ENCODE measurements around the gene LPIN2. TPM values are rescaled to one million over a fixed set of nuclear protein-coding genes. Genes with fewer than 3 reads are reported as not detected.

The LPIN2 gene
- total RNA-seq (1 to 10 TPM; 4.4 to 5.2 (median 4.9) TPM), polyA plus RNA-seq (1 to 10 TPM; 1.5 to 3.9 (median 3.6) TPM)
- long read RNA-seq, donor 1, partial matches to known transcripts = 1 of 3 reads
- long read RNA-seq, donor 1, other reads (novel, unspliced or antisense) = 2 of 3 reads
- long read RNA-seq, donor 2, partial matches to known transcripts = 3 of 4 reads
- long read RNA-seq, donor 2, other reads (novel, unspliced or antisense) = 1 of 4 reads

- no peaks in the 10 kb centered on the region for H3K36me3 ChIP-seq (ENCODE audit: insufficient read depth in 1 of 2, low read depth in 1 of 2)
- WGBS, 3 donors = 1 to 2% (median 2%) methylated on average over 49 to 76 of the region's 78 CpGs
- peak; percentile 92 to 95 (median 94) for ATAC-seq
- H3K9me3 ChIP-seq = no peaks in the 10 kb centered on the region
- intact Hi-C loops (cut with DNase I) = no loop called here
- H3K4me3 ChIP-seq = peak within 1 kb of the TSS; percentile 92
- H3K27ac ChIP-seq = peak within 1 kb of the TSS; percentile 87
- no peaks in the 10 kb centered on the region for H3K27me3 ChIP-seq (ENCODE audit: insufficient read depth in 3 of 3, low read length in 2 of 3)
- no peaks in the 10 kb centered on the region for H3K4me1 ChIP-seq
- TF ChIP-seq, protein P1, sequence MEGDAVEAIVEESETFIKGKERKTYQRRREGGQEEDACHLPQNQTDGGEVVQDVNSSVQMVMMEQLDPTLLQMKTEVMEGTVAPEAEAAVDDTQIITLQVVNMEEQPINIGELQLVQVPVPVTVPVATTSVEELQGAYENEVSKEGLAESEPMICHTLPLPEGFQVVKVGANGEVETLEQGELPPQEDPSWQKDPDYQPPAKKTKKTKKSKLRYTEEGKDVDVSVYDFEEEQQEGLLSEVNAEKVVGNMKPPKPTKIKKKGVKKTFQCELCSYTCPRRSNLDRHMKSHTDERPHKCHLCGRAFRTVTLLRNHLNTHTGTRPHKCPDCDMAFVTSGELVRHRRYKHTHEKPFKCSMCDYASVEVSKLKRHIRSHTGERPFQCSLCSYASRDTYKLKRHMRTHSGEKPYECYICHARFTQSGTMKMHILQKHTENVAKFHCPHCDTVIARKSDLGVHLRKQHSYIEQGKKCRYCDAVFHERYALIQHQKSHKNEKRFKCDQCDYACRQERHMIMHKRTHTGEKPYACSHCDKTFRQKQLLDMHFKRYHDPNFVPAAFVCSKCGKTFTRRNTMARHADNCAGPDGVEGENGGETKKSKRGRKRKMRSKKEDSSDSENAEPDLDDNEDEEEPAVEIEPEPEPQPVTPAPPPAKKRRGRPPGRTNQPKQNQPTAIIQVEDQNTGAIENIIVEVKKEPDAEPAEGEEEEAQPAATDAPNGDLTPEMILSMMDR (IDR thresholded peaks at IDR 0.05) = no peak
- DNase-seq = peak; percentile 99 to 100
Observed at GRCh38 chr18:3013024-3013804, at the start of gene LPIN2. LPIN2 (minus strand) TSS chr18:3013144; CDS start chr18:2960840, 52,304 bp downstream.

DNA sequence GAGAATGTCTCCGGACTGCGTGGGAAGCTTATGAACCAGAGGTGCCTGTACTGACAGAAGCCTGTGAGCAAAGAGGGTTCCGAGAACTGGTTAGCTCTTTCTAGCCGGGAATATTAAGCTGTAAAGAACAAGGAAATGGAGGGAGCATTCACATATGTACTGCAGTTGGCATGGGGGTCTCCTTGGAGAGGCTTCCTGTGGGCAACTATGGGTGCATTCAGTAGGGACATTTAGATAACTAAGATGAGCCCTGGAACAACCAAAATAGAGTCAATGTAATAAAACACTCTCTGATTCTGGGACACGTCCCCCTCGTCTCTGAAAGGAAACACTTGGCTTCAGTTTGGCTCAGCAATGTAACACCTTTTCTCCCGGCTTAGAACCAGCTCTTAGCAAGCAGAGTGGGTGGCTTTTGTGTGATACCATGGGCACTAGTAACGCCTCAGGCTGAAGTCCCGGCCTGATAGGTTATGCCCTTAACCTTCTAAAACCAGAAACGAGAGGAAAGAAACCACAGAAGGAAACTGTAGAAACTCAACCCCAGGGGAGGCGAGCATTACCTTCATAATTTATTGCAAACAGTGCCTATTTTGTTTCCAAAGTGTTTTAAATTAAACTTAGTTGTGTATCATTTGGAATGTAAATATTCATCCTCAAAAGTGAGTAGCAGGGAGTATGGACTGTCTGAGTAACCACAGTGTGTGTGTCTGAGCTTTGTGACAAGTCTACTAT lies 48.8 kb upstream of the LPIN2 start:
- WGBS, 3 donors = 63 to 72% (median 63%) methylated on average over 11 of the region's 11 CpGs
- no peak overlapping the region for H3K4me3 ChIP-seq
- TF ChIP-seq, protein P1 (IDR thresholded peaks at IDR 0.05) = no peak
- H3K36me3 ChIP-seq (ENCODE audit: insufficient read depth in 1 of 2, low read depth in 1 of 2) = peaks cover 0 to 5% of the 10 kb centered on the region in 2 donors
- intact Hi-C loops (cut with DNase I) = loop anchor here (2.0 to 5.0 kb wide), 3 partner anchors 54 to 129 kb away; no protein-coding TSS in a partner anchor
- no peak overlapping the region for H3K27ac ChIP-seq
- H3K9me3 ChIP-seq = no peaks in the 10 kb centered on the region
- no peaks in the 10 kb centered on the region for H3K4me1 ChIP-seq
- ATAC-seq (no peak), DNase-seq (no peak)
- H3K27me3 ChIP-seq (ENCODE audit: insufficient read depth in 3 of 3, low read length in 2 of 3) = no peaks in the 10 kb centered on the region

- no peak overlapping the region for H3K27ac ChIP-seq
- no peaks in the 10 kb centered on the region for H3K36me3 ChIP-seq (ENCODE audit: insufficient read depth in 1 of 2, low read depth in 1 of 2)
- H3K27me3 ChIP-seq (ENCODE audit: insufficient read depth in 3 of 3, low read length in 2 of 3) = no peaks in the 10 kb centered on the region
- no peaks in the 10 kb centered on the region for H3K9me3 ChIP-seq
- TF ChIP-seq, protein P1 (IDR thresholded peaks at IDR 0.05) = no peak
- DNase-seq (no peak), ATAC-seq (no peak)
- intact Hi-C loops (cut with DNase I) = loop anchor here in 1 of 2 donors (5.0 kb wide), 1 partner anchor 54 kb away; no protein-coding TSS in a partner anchor
- H3K4me3 ChIP-seq = no peak overlapping the region
- H3K4me1 ChIP-seq = no peaks in the 10 kb centered on the region
- WGBS, 3 donors = 70 to 76% (median 74%) methylated on average over 15 of the region's 15 CpGs
Observed at GRCh38 chr18:3060667-3061580, 48.0 kb upstream of the LPIN2 start.

DNA sequence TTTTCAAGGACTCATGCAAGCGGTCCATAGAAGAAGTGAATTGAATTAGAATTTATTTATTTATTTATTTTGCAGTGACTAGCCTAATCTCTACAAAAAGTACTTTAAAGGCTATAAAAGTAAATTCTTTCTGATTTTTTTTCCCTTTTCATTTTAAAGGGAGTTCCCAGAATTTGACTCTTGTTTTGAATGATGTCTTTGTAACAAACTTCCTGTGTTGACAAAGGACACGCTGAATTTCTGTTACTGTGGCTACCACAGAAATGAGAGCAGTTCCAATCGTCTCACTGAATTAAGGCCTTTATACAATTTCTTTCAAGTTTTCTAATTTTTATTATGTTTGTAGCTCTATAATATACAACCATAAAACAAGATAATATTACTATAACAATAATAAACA lies 46.3 kb upstream of the LPIN2 start:
- Histone ChIP-seq H3K36me3 (ENCODE audit: insufficient read depth in 1 of 2, low read depth in 1 of 2) (no peaks in the 10 kb centered on the region), H3K27ac (no peak overlapping the region), H3K4me3 (no peak overlapping the region), H3K4me1 (no peaks in the 10 kb centered on the region), H3K9me3 (no peaks in the 10 kb centered on the region), H3K27me3 (ENCODE audit: insufficient read depth in 3 of 3, low read length in 2 of 3) (no peaks in the 10 kb centered on the region)
- ATAC-seq = no peak
- no peak for DNase-seq
- intact Hi-C loops (cut with DNase I) = no loop called here
- TF ChIP-seq, protein P1 (IDR thresholded peaks at IDR 0.05) = no peak
- 58 to 64% (median 60%) methylated on average over 3 of the region's 3 CpGs for WGBS, 3 donors
